Stimulated activated naive CD4-positive, alpha-beta T cell (primary cell): Measurements from ENCODE around the gene CCNY.
"Not testable (repeated sequence)": the region's sequence is repeated elsewhere in the genome, so short reads cannot be mapped to it uniquely, and the experiment has no call there.

Source experiments
- DNase-seq, 6 experiments: peaks; one replicate each; lab custom pipeline; 2025; lab: John Stamatoyannopoulos, UW

Gene CCNY

GRCh38 chr10:35336084-35336831, at the start of gene CCNY:
TSS of gene CCNY (plus strand) at chr10:35336509. CDS start at chr10:35337054, 545 bp downstream.
- peak; percentile 64 to 81 (median 74) for DNase-seq

GRCh38 chr10:35289198-35289597, 47.1 kb upstream of the CCNY start:
- DNase-seq, result no peak

DNA sequence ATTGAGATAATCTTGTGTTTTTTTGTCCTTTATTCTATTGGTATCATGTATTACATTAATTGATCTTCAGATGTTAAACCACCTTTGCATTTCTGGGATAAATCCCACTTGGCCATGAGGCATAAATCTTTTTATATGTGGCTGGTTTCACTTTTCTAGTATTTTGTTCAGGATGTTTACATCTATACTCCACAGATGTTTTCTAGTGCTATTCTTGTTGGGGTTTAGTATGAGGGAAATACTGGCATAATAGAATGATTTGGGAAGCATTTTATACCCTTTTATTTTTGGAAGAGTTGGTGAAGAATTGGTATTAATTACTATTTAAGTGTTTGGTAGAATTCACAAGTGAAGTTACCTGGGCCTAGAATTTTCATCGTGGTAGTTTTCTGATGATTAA, 41.8 kb upstream of the CCNY start:
- no peak for DNase-seq

DNA sequence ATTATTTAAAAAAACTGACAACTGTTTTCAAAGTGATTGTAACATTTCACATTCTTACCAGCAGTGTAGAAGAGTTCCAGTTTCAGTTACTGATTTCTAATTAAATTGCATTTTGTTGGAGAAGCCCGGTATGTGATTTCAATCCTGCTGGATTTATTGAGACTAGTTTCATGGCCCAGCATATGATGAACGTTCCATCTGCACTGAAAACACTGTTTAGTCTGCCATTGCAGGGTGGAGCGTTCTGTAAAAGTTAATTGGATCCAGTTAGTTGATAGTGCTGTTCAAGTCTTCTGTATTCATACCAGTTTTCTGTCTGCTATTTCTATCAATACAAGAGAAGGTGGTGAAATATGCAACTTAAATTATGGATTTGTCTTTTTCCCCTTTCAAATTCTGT, 37.3 kb upstream of the CCNY start:
- DNase-seq, result no peak

- no peak for DNase-seq
These were observed 36.1 kb upstream of the CCNY start for GRCh38 chr10:35300063-35300699.

- no peak for DNase-seq
These were observed 31.7 kb upstream of the CCNY start for GRCh38 chr10:35304649-35305048.

DNA sequence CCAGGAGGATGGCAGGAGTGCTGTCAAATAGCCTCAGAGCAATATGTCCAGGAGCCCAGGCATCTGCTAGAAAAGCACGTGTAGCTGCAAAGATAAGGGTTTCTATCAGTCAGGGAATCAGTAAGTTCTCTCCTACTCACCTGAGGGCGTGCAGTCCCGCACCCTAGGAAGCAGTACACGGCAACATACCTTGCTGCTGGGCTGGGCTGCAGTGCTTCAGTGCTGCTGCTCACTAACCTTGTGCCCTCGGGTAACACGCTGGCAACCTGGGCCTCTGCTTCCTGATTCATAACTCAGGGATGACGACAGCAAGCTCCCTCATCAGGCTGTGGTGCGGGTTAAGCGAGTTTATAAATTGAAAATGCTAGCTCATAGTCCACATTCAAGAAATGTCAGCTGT, 29.5 kb upstream of the CCNY start:
- no peak for DNase-seq

GRCh38 chr10:35307297-35307696, 29.0 kb upstream of the CCNY start:
- no peak for DNase-seq

GRCh38 chr10:35308809-35309208, 27.5 kb upstream of the CCNY start:
- DNase-seq, result no peak

GRCh38 chr10:35314142-35314541, 22.2 kb upstream of the CCNY start:
- not testable (repeated sequence) for DNase-seq

- not testable (repeated sequence) for DNase-seq
These were observed 21.1 kb upstream of the CCNY start for GRCh38 chr10:35315235-35315634.

DNA sequence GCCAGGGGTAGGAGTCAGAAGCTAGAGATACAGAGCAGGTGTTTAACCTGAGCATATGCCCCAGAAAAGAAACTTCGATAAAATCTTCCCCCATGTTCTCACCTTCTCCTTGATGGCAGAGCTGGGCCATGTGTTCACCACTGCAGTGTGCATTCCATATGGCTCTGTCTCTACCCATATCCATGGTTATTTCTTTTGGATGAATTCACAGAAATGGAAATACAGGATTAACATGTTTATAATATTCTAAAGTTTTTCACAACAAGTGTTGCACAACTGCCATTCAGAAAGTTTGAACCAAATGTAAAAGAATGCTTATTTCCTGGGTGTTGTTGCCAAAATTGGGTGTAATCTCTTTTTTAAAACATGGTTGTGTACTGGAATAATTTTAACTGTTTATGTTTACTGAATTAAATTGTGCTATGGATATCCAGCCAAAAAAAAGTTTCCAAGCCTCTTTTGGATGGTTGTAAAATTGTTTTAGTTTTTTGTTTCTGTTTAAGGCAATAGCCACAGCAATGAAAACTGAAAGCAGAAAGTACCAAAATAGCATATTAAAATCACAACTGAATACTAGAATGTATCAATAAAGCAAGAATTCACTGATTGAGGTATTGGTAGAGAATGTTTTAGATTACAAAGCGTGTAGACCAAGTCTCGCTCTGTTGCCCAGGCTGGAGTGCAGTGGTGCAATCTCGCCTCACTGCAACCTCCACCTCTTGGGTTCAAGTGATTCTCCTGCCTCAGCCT, 19.9 kb upstream of the CCNY start:
- no peak for DNase-seq

DNA sequence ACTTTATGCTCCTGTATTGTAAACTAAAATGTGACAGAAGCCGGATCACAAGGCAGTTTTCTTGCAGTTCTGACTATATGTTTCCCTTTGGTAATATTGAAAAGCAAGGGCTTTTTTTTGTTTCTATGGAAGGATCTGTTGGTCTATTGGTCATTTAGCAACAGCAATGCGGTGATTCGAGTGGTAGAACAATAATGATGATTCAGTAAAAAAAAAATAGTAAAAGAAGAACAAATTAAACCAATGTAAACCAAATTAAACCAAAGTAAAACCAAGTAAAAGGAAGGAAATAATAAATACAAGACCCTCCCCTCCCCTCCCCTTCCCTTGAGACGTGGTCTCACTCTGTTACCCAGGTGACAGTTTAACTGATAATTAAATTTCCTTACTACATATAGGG, 17.8 kb upstream of the CCNY start:
- DNase-seq, result no peak

DNA sequence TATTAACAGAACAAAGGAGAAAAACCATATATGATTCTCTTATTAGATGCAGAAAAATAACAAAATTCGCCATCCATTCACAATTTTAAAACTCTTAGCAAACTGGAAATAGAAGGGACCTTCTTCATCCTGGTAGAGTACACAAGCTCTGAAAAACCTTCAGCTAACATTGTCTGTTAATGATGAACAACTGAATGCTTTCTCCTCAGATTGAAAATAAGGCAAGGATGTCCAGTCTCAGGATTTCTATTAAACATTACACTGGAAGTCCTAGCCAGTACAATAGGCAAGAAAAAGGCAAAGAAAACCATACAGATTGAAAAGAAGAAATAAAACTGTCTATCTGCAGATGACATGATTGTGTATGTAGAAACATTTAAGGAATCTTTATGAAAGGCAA, 16.0 kb upstream of the CCNY start:
- DNase-seq, result no peak

- DNase-seq, result no peak
These were observed 13.7 kb upstream of the CCNY start for GRCh38 chr10:35322636-35323035.

GRCh38 chr10:35324196-35324595, 12.1 kb upstream of the CCNY start:
- no peak for DNase-seq

DNA sequence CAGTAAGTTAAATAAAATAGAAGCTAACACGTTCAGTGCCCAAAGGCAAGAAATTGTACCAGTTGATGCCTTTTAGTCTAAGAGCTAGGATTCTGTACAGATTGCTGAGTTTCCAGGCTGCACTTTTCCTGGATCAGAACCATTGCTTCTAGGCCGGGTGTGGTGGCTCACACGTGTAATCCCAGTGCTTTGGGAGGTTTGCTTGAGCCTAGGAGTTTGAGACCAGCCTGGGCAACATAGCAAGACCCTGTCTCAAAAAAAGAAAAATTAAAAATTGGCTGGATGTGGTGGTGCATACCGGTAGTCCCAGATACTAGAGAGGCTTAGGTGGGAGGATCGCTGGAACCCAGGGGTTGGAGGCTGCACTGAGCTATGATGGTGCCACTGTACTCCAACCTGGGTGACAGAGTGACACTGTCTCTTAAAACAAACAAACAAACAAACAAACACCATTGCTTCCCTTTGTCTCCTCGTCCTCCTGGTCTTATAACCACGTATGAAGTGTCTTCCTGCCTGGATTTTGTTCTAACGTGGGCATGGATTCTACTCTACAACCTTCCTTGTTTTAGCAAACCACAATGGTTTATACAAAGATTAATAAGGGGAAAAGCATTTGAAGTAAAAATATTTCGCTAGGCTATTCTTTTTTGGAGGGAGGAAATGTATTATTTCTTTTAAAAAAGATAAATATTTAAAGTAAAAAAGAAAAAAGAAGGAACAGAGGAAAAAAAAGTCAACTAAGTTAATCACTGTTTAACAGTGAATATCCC, 9.7 kb upstream of the CCNY start:
- no peak for DNase-seq

DNA sequence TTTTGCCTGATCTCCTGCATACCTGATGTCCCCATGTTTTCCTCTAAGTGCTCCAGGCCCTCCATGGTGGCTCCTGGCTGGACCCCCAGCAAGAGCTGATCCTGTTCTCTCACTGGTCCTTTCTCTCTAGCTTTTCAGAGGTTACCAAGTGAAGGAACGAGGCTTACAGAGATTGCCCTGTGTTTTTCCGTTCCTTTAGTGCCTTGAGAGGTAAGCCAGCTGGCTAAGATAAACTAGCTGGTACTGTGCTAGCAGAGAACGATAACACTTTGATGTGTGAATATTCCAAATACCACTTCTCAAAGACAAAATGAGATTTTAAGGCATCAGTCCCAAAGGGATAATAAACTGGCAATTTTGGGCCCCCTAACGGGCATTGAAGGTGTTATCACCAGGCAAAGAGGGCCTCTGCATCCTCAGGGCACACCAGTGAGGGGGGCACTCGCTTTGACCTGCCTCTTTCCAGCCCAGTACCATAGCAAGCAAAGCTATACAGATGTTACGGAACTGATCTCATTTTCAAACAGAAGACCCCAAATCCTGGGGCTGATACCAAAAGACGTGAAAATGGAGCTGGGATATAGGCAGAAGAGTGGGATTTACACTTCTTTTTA, 8.4 kb upstream of the CCNY start:
- no peak for DNase-seq

DNA sequence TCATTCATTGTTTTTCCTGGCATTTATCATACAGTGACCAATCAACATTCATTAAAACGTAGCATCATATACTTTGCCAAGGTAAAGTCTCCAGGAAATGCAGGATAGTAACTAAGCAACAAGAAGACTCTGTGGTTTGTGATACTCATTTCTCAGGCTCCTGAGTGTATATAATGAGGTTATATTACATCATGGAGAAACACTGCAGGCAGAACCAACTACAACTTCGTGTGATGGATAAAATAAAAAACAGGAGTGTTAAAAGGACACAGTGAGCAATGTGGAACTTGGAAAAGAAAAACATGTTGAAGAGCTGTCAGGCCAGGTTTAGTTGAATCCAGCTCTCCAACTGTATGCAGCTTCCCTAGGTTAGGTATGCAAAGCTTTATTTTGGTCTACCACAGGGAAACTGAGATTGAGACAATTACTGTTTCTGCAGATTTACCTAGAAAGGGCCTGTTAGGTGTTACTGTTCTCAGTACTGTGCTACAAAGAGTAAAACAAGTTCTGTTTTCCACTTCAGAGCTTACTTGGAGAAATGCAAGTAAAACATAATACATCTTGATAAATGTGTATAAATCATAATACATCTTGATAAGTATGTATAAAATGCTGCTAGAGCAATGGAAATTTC, 7.8 kb upstream of the CCNY start:
- no peak for DNase-seq

DNA sequence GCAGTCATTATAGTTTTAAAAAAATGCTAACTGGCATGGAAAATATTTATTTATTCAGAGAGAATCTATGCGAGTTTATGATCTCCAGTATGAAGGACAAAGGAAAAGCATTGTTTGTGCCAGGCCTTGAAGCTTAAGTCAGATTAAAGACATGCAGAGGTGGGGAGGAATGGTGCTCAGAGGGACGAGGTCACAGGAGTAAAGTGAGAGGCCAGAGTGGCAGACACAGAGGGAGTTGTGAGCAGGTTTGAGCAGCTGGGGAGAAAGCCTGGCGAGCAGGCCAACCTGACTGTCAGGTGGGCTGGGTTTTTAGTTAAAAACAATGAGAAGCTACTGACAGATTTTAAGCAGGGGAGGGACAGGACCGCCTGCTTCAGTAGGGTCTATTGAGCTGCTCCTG, 6.8 kb upstream of the CCNY start:
- no peak for DNase-seq

- DNase-seq, result no peak
These were observed 4.2 kb upstream of the CCNY start for GRCh38 chr10:35331894-35332640.
